IPS-NIHi7 (cell line): Measurements from ENCODE around the gene SEZ6L2.
A peak's percentile ranks its signal among the peaks of the same experiment; 100 is the strongest.
"Not testable (repeated sequence)": the region's sequence is repeated elsewhere in the genome, so short reads cannot be mapped to it uniquely, and the experiment has no call there.

ENCODE experiments used
- DNase-seq: peaks from one replicate; pipeline ENCODE4 v3.0.0; 2012; ENCODE audit warnings: mixed read lengths; ENCODE audit errors: extremely low spot score

The SEZ6L2 gene

DNA sequence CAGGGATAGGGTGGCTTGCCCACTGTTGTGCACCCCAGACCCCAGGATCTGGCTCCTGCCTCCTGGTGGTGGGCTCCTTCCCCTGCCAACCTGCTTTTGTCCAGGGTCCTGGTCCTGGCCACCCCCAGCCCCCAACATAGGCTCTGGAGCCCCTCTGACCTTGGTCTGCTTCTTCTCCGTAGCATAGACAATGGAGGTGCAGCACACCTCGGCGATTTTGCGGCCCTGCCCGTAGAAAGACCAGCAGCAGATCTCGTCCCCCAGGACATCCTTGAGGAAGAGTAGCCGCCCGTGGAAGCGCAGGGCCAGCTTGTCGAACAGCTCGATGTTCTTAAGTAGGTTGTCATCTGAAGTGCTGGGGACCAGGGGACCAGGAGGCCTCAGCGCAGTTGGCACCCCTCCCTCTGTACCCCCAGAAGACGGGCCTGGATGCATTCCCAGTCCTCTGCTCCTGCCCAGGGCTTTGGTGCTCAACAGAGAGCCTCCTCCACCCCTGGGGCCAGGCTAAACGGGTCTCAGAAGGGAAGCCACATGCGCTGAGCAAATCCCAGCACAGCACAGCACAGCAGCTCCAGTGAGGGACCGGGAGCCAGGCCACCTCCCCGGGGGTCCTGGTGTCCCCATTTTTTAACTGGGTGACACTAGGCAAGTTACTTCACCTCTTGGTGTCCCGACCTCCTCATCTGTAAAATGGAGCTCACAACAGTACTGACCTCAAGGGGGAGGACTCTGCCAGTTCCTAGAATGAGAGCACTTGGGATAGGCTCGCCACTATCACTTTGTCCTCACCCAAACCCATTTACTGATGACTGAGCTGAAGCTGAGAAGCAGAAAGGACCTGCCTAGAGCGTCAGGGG lies 11.7 kb upstream of the SEZ6L2 start:
- no peak for DNase-seq

DNA sequence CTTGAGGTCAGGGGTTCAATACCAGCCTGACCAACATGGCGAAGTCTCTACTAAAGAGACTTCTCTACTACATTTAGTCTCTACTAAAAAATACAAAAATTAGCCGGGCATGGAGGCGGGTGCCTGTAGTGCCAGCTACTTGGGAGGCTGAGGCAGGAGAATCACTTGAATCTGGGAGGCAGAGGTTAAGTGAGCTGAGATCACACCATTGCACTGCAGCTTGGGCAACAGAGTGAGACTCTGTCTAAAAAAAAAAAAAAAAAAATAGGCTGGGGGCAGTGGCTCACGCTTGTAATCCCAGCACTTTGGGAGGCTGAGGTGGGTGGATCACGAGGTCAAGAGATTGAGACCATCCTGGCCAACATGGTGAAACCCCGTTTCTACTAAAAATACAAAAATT lies 10.5 kb upstream of the SEZ6L2 start:
- not testable (repeated sequence) for DNase-seq

DNA sequence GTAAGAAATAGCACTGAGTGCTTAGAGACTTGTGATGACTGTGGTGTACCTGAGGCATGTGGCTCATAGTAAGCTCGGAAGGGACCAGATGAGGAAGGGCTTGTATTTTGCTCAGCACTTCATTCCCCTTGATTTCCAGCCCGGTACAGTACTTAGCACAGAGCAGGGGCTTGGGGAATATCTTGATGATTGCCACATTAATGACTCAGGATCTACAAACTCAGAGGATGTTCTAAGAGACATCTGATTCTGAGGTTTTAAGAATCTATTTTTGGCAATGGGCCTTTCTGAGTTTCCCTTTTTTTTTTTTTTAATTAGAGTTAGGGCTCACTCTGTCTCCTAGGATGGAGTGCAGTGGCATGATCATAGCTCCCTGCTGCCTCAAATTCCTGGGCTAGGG lies 10.0 kb upstream of the SEZ6L2 start:
- DNase-seq: no peak

DNA sequence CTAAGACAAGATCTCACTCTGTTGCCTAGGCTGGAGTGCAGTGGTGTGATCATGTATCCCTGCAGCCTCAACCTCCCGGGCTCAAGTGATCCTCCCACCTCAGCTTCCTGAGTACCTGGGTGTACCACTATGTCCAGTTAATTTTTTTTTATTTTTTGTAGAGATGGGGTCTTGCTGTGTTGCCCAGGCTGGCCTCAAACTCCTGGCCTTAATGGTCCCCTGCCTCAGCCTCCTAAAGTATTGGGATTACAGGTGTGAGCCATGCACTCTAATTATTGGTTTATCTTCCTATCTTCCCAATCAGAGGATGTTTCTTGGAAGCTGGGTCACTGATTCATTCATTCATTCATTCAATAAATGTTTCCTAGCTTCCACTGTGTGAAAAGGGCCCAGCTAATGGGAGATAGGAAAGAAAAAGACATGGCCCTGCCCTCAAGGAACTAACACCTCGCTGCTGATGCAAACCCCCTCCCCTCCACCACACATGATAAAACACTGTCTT lies 9.4 kb upstream of the SEZ6L2 start:
- DNase-seq: no peak

DNA sequence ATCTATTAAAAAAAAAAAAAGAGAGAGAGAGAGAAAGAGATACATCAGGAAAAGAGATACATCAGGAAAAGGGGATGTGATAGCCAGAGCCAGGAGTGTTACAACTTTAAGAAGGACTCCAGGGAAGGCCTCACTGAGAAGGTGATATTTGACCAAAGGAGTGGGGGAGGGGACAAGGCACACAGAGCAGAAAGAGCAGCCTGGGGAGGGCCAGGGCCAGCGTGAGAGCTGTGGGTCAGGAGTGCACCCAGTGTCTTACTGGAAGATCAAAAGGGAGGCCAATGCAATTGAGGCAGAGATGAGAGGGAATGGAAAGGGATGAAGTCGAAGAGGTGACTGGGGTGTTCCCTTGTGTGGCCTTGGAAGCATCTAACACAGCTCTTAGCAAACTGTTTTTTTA lies 8.6 kb upstream of the SEZ6L2 start:
- no peak for DNase-seq

DNA sequence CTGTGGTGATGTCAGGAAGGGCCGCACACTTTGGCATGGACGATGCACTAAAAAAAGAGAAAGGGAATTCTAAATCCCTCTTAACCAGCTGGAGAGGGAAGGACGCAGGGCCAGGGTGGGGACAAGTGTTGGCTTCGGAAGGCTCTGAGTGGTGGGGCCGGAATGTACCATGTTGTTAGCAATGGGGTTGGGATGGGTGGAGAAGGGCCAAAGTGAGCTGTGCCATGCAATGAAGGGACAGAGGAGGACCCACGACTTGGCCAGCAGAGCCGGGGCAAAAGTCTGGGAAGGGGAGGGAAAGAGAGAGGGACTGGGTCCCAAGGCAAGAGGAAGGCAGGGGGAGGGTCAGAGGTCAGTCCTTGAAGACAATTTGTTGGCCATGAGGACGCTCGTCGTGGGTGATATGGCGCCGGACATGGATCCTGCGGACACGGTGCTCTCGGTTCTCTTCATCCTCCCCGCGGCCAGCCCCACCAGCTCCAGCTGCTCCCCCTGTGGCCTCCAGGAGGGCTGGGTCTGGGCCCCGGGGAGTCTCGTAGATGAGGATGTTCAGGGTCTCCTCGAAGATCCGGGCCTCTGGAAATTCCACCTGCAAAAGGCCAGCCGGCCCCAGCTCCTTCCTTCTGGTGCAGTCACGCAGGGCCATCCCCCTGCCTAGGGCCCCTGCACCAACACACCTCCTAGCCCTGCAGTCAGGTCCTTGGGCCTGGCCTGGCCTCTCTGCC lies 7.3 kb upstream of the SEZ6L2 start:
- DNase-seq: no peak

DNA sequence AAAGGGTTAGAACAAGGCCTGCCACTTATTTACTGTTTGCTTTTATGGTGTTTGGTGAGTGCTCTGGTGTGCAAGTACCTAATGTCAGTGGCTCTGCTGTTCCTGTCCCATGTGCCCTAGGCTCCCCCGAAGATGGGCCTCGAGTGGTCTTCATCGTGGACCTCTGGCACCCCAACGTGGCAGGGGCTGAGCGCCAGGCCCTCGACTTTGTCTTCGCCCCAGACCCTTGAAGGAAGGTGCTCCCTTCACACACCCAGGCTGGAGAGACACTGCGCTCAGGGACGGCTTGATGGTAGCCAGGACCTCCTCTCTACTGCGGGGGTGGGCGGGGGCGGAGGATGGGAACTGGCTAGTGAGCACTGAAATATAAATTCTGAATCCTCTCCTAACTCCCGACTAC lies 6.3 kb upstream of the SEZ6L2 start:
- no peak for DNase-seq

DNA sequence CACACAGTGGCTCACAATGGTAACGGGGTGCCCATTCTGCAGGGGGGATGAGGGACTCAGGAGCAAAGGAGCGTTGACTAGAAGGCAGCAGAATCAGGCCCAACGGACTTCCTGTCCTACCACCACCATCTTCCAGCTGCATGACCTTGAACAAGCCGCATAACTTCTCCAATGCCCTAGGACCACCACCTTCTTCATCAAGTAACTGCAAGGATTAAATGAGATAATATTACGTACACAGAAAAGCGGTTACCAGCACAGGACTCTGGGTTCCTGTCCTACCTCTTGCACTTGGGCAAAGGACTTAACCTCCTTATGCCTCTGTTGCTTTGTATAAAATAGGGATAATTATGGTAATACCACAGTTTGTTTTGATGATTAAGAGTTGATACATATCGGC lies 5.6 kb upstream of the SEZ6L2 start:
- DNase-seq: no peak

DNA sequence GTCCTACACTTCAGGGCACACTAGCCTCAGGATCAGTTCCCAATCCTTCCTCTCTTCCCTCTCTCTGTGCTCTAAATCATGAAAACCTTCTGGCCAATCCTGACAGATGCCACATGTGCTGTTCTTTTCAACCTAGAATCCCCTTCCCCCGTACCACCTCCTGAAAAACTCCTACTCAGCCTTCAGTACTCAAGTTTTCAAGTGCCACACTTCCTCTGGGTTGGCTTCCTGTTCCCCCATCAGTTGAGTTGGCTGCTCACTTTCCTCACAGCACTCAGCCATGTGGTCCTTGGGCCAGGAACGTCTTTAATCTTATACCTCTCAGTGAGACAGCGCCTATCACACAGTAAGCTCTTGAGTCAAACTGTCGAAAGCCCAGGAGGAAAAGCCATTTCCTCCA lies 4.2 kb upstream of the SEZ6L2 start:
- no peak for DNase-seq

DNA sequence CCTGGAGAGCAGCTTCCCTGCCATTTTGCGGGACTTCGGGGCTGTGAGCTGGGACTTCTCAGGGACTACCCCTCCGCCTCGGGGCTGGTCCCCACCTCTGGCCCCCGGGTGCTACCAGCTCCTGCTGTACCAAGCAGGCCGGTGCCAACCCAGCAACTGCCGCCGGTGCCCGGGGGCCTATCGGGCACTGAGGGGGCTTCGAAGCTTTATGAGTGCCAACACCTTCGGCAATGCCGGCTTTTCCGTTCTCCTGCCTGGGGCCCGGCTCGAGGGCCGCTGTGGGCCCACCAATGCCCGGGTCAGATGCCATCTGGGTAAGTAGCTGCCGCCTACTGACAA lies 2.2 kb upstream of the SEZ6L2 start:
- DNase-seq: no peak

DNA sequence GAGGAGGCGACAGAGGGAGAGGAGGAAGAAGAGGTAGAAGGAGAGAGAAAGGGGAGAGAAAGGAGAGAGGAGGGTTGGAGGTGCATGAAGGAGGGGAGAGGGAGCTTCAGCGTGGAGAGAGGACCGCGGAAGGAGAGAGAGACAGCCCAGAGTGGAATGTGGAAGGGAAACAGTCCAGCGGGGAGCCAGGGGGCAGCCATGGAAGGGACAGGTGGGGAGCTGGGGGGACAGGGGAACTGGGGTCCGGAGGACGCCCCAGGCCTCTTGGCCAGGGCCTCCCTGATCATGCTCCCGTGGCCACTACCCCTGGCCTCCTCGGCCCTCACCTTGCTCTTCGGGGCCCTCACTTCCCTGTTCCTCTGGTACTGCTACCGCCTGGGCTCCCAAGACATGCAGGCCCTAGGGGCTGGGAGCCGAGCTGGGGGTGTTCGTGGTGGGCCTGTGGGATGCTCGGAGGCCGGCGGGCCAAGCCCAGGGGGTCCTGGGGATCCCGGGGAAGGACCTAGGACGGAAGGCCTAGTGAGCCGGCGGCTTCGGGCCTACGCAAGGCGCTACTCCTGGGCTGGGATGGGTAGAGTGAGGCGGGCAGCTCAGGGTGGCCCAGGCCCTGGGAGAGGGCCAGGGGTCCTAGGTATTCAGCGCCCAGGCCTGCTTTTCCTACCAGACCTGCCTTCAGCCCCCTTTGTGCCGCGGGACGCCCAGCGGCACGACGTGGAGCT lies 1.7 kb upstream of the SEZ6L2 start:
- DNase-seq: peak; percentile 26

DNA sequence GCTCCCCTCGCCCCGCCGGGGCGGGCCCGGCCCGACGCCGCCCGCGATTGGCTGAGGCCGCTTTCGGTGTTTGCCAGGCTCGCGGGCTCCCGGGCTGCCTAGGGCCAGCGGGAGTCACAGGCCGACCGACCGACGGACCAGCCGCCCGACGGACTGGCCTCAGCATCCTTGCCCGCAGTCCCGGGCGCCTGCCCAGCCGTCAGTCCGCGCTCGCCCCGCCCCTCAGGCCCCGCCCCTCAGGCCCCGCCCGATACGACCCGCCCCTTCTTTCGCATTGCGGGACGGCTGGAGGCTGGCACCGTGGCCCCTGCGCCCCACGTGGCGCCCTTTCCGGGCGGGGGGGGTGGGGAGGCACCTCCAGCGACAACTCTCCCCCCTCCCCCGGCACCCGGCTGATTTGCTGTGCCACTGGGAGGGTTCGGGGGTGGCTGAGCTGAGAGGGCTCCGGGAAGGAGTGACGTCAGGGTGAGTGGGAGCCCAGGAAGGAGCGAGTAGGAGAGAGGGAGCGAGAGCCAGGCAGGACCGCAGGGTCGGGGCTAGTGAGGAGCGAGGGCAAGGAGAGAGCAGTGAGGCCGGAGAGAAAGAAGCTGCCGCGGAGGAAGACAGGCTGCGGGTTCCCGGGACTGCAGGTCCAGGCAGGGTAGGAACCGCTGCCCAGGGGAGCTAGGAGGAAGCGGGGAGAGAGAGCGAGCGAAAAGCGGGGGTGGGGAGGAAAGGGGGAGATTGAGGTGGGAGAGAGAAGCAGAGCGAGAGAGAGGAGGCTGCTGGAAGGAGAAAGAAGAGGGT lies 945 bp upstream of the SEZ6L2 start, which contains the start of gene ASPHD1:
ASPHD1 (plus strand) TSS at position 387 of the 786 bp plus-strand sequence. CDS start 484 bp downstream, outside the sequence.
- DNase-seq: peak; percentile 82

DNA sequence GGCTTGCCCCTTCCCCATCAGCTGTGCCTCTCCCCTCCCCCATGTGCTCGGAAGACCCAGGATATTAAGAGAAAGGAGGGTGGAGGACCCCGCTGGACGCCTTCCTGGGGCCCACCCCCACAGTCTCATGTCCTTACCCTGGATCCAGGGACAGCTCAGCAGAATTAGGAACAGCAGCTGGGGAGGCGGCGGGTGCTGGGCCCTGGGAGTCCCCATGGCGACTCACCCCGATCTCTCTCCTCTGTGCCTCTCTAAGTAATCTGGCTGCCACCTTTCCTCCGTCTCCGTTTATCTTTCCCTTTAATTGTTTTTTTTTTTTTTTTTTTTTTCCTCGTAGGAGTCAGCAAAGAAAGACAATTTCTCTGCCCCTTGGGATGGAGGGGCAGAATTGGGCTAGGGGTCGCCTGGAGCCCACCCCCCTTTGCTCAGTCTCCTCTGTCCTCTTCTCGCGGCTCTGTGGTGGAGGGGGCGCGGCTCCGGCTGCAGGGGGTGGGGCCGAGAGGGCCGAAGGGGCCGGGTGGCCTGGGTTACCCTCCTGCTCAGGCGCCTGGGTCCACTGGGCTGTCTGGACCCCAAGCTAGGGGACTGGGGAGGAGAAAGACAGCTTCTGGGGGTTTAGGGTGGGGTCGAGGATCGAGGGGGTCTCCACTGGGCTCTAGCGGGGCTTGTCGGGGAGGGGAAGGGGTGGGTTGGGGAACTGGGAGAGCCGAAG lies 390 bp downstream of the SEZ6L2 start:
- DNase-seq: peak; percentile 87

DNA sequence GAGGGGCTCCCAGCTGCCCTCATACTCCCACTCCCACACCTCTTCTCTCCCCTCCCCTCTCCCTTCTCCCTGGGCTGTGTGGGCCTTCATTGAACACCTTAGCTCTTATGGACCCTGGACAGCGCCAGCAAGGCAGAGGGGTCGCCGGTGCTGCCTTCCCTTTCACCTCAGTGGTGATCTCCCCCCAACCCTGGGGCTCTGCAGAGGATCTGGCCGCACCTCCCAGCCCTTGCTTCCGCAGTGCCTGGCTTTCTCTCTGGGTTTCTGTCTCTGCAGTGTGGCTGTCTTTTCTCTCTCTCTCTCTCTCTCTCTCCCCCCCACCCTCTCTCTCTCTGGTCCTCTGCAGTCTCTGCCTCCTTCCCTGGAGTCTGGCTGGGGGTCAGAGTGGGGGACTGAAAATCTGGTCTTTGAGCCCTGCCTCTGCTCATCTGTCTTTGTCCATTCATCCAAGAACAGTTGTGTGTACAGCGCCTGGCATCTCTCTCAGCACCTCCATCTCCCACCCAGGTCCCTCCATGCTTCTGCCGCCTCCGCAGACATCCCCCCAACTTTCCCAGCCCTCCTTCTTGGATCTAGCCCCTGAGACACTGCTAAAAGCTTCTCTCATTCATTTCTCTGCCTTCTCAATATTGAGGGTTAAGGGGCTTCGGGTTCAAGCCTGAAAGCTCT lies 1.1 kb downstream of the SEZ6L2 start:
- DNase-seq: peak; percentile 37

DNA sequence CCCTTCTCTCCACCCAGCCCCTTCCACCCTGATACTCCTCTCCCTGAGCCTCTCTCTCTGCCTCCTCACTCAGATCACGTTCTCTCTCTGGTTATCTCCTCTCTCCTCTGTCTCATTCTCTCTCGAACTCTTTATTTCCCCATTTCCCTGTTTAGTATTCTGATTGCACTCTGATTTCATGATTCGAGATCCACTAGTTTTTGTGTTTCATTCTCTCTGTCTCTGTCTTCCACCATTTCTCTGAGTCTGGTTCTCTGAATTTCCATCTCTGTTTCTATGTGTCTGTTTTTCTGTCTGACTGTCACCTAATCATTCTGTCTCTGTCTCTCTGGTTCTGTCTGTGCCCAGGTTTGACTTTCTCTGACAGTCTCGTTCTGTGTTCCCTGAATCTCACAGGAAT lies 2.0 kb downstream of the SEZ6L2 start:
- DNase-seq: no peak

DNA sequence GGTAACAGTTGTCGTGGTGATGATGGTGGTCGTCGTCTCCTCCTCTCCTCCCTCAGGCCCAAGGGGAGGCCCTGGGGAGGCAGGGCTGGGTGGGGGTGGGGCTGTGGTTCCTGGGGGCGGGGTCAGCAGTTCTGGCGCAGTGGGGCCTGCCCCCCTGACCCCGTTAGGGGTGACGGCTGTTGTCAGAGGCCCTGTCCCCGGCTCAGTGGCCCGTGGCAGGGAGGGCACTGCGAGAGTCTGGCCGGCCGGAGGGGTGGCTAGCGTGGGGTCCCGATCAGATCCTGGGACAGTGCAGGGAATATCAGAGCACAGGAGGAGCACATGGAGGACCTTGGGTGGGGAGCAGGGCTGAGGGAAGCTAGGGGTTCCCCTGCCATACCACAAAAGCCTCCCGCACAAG lies 2.5 kb downstream of the SEZ6L2 start:
- no peak for DNase-seq

DNA sequence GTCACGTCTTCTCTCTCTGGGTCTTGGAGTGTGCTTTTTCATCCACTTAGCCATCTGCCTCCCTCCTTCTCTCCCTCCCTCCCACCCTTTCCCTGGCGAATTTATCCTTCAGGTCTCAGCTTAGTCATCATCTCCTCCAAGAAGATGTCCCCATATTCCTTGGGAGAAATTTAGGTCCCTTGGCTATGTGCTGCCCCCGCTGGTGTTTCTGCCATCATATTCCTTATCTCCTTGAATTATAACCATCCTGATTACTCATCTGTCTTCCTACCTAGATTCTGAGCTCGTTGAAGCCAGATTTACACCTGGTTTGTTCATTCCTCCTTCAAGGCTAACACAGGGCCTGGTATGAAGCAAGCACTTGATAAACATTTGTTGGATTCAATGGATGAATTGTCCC lies 5.0 kb downstream of the SEZ6L2 start:
- DNase-seq: no peak

DNA sequence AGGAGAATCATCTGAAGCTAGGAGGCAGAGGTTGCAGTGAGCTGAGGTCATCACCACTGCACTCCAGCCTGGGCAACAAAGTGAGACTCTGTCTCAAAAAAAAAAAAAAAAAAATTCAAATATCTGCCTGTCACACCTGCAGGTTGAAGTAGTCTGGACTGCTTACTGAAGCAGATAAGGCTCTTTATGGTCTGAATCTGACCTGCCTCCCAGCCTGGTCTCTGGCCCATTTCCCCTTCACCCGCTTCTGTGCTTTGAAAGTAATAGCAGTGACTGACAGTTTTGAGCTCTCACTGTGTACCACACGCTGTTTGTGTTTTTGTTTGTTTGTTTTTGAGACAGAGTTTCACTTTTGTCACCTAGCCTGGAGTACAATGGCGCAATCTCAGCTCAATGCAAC lies 5.8 kb downstream of the SEZ6L2 start:
- DNase-seq: no peak

DNA sequence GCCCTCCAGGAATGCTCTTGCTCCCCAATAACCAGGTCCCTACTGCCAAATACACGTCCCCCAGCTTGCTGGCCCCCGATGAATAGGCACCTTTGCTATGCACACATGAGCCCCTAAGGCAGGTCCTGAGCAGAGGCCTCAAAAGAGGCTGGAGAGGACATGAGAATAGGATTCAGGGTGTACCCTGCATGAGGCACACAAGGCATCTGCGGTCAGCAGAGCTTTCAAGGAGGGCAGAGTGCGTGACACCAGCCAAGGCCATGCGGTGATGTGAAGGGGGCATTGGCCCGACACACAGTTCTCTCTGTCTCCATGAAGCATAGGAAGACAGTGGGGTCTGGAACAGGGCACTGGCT lies 6.9 kb downstream of the SEZ6L2 start:
- DNase-seq: no peak
